ENCODE results near the gene NFKBIE.

DNA sequence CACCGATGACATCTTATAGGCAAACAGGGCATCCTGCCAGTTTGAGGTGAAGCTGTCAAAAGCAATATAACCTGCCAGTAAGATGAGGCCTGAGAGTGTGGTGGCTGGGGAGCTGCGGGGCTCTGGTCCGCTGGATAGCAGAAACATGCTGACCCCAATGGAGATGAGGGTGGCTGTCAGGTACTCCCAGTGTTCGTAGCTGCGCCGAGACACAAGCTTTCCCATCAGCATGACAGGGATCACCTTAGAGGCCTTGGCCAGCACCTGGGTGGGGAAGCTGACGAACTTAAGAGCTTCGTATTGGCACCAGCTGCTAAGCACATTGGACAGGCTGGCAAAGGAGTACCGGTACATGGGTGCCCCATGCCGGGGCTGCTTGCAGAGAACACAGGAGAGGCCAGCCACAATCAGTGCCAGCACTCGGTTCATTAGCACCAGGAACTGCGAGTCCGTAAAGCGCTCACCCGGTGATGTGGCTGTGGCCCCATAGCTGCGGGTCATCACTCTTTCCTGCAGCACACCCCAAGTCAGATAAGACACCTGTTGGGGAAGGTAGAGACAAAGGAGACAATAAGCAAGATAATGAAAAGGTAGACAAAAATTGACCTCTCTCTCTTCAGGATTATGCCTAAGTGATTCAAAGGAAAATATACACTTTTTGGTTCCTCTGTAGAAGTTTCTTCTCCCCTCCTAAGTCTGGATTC lies 10.1 kb downstream of the NFKBIE start:
- TF ChIP-seq, protein P1, sequence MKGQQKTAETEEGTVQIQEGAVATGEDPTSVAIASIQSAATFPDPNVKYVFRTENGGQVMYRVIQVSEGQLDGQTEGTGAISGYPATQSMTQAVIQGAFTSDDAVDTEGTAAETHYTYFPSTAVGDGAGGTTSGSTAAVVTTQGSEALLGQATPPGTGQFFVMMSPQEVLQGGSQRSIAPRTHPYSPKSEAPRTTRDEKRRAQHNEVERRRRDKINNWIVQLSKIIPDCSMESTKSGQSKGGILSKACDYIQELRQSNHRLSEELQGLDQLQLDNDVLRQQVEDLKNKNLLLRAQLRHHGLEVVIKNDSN (IDR thresholded peaks at IDR 0.05) = no peak
- TF ChIP-seq ZBTB7A (IDR thresholded peaks at IDR 0.05; ENCODE audit: low read depth) (no peak), NFIC (IDR thresholded peaks at IDR 0.05) (no peak), TEAD4 (IDR thresholded peaks at IDR 0.05) (0 out of 2 replicates have a peak, but pooled peaks have one; percentile 2), RAD21 (IDR thresholded peaks at IDR 0.05; ENCODE audit: low read depth) (no peak)
- TF ChIP-seq, protein P2, sequence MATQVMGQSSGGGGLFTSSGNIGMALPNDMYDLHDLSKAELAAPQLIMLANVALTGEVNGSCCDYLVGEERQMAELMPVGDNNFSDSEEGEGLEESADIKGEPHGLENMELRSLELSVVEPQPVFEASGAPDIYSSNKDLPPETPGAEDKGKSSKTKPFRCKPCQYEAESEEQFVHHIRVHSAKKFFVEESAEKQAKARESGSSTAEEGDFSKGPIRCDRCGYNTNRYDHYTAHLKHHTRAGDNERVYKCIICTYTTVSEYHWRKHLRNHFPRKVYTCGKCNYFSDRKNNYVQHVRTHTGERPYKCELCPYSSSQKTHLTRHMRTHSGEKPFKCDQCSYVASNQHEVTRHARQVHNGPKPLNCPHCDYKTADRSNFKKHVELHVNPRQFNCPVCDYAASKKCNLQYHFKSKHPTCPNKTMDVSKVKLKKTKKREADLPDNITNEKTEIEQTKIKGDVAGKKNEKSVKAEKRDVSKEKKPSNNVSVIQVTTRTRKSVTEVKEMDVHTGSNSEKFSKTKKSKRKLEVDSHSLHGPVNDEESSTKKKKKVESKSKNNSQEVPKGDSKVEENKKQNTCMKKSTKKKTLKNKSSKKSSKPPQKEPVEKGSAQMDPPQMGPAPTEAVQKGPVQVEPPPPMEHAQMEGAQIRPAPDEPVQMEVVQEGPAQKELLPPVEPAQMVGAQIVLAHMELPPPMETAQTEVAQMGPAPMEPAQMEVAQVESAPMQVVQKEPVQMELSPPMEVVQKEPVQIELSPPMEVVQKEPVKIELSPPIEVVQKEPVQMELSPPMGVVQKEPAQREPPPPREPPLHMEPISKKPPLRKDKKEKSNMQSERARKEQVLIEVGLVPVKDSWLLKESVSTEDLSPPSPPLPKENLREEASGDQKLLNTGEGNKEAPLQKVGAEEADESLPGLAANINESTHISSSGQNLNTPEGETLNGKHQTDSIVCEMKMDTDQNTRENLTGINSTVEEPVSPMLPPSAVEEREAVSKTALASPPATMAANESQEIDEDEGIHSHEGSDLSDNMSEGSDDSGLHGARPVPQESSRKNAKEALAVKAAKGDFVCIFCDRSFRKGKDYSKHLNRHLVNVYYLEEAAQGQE (IDR thresholded peaks at IDR 0.05; ENCODE audit: low read depth) = no peak

Data from Ishikawa (cell line).